CD14-positive monocyte (primary cell): ENCODE measurements around the gene ZNF804B. TPM values are rescaled to one million over a fixed set of nuclear protein-coding genes. Genes with fewer than 3 reads are reported as not detected.

ENCODE experiments used
- DNase-seq, 3 donors: peaks; one replicate each; pipeline ENCODE4 v3.0.0-alpha.2; 2011 to 2022
- H2AFZ ChIP-seq: 2 replicates; pipeline ENCODE4 v1.6.0; 2012; ENCODE audit warnings: mild to moderate bottlenecking, low read depth, low read length, inconsistent platforms; ENCODE audit not compliant: insufficient read depth, poor library complexity, severe bottlenecking
- H3K27ac ChIP-seq, 2 donors: 1 replicate in 1 of 2; 2 replicates in 1 of 2; pipeline ENCODE4 v1.5.1; 2012 to 2013; ENCODE audit warnings: low read length in 2 of 2, control low read depth in 1 of 2, inconsistent platforms in 1 of 2, low read depth in 1 of 2, mild to moderate bottlenecking in 1 of 2
- H3K27me3 ChIP-seq, 2 donors: one replicate each; pipeline versions ENCODE4 v1.6.0 to v1.6.1; 2011 to 2013; ENCODE audit warnings: low read length in 2 of 2; ENCODE audit not compliant: control insufficient read depth in 2 of 2, insufficient read depth in 2 of 2
- H3K36me3 ChIP-seq, 2 donors: replicated peaks in 1 of 2; 1 replicate in 1 of 2; 2 replicates in 1 of 2; pipeline versions ENCODE4 v1.5.1 to v1.6.1; 2012 to 2013; ENCODE audit warnings: low read length in 2 of 2, control low read depth in 1 of 2, inconsistent platforms in 1 of 2, mild to moderate bottlenecking in 1 of 2; ENCODE audit not compliant: insufficient read depth in 2 of 2, control insufficient read depth in 1 of 2
- H3K4me1 ChIP-seq, 2 donors: 1 replicate in 1 of 2; 2 replicates in 1 of 2; pipeline versions ENCODE4 v1.5.1 to v1.6.1; 2012 to 2013; ENCODE audit warnings: low read length in 2 of 2, control low read depth in 1 of 2, inconsistent platforms in 1 of 2, mild to moderate bottlenecking in 1 of 2, moderate library complexity in 1 of 2; ENCODE audit not compliant: insufficient read depth in 2 of 2, control insufficient read depth in 1 of 2
- H3K4me2 ChIP-seq: replicated peaks from 2 replicates; pipeline ENCODE3; 2012; ENCODE audit warnings: low read length, moderate library complexity, mild to moderate bottlenecking; ENCODE audit not compliant: poor library complexity, severe bottlenecking; ENCODE audit errors: extremely low read depth
- H3K4me3 ChIP-seq, 3 experiments: fragments of 200-600 bp in 1 of 3; sonication (generic) in 1 of 3; replicated peaks in 1 of 3; 1 replicate in 2 of 3; 2 replicates in 1 of 3; pipeline ENCODE4 v1.5.1; 2011 to 2013; ENCODE audit warnings: low read length in 3 of 3, mild to moderate bottlenecking in 3 of 3, control low read depth in 2 of 3, low read depth in 2 of 3, inconsistent platforms in 1 of 3, moderate library complexity in 1 of 3
- H3K79me2 ChIP-seq: 2 replicates; pipeline ENCODE4 v1.6.0; 2012; ENCODE audit warnings: mild to moderate bottlenecking, control low read depth, inconsistent platforms, low read length, moderate library complexity; ENCODE audit not compliant: insufficient read depth
- H3K9ac ChIP-seq: 2 replicates; pipeline ENCODE4 v1.6.0; 2017; ENCODE audit warnings: low read length, mild to moderate bottlenecking; ENCODE audit not compliant: insufficient read depth, poor library complexity, severe bottlenecking
- H3K9me3 ChIP-seq, 2 donors: replicated peaks in 1 of 2; 1 replicate in 1 of 2; 2 replicates in 1 of 2; pipeline versions ENCODE4 v1.5.1 to v1.6.1; 2012 to 2013; ENCODE audit warnings: low read length in 2 of 2, control low read depth in 1 of 2; ENCODE audit not compliant: control insufficient read depth in 1 of 2, insufficient read depth in 1 of 2
- H4K20me1 ChIP-seq: 2 replicates; pipeline ENCODE4 v1.6.0; 2012; ENCODE audit warnings: mild to moderate bottlenecking, low read length, control low read depth, moderate library complexity; ENCODE audit not compliant: insufficient read depth
- H3K27ac Mint-ChIP-seq, 7 donors: one replicate each; pipeline ENCODE4 v1.8.0; 2020; ENCODE audit warnings: mild to moderate bottlenecking in 7 of 7, mixed read lengths in 7 of 7, moderate library complexity in 6 of 7, inconsistent platforms in 2 of 7
- H3K27me3 Mint-ChIP-seq, 3 donors: one replicate each; pipeline ENCODE4 v1.8.0; 2021 to 2022; ENCODE audit warnings: low read depth in 3 of 3, mild to moderate bottlenecking in 3 of 3, mixed read lengths in 3 of 3, moderate library complexity in 3 of 3, inconsistent platforms in 1 of 3
- H3K36me3 Mint-ChIP-seq, 2 donors: one replicate each; pipeline ENCODE4 v1.8.0; 2020; ENCODE audit warnings: mixed read lengths in 2 of 2, inconsistent platforms in 1 of 2, mild to moderate bottlenecking in 1 of 2
- H3K4me1 Mint-ChIP-seq: one replicate; pipeline ENCODE4 v1.8.0; 2020; ENCODE audit warnings: mild to moderate bottlenecking, mixed read lengths
- H3K4me3 Mint-ChIP-seq, 2 donors: one replicate each; pipeline ENCODE4 v1.8.0; 2020; ENCODE audit warnings: mild to moderate bottlenecking in 2 of 2, mixed read lengths in 2 of 2, moderate library complexity in 1 of 2
- H3K9me3 Mint-ChIP-seq, 7 donors: one replicate each; pipeline ENCODE4 v1.8.0; 2020 to 2022; ENCODE audit warnings: mixed read lengths in 7 of 7, mild to moderate bottlenecking in 6 of 7, moderate library complexity in 6 of 7, inconsistent platforms in 2 of 7
- CTCF ChIP-seq: fragments of 200-600 bp; IDR thresholded peaks from one replicate; pipeline ENCODE4 v1.8.0; 2022; ENCODE audit warnings: antibody characterized with exemption, mild to moderate bottlenecking
- WGBS: methylation state at CpG from one replicate; pipeline ENCODE4 v1.1.5; 2013; ENCODE audit warnings: missing lambda C conversion rate; ENCODE audit not compliant: insufficient coverage; 5-methylcytosine and 5-hydroxymethylcytosine counted together
- intact Hi-C, 2 donors: fragments of 100-400 bp; cut with micrococcal nuclease; formaldehyde crosslinking; loops; one replicate each; pipeline versions ENCODE4 v1.15.0 to v1.15.1; 2023
- polyA plus RNA-seq, 3 donors: library from polyadenylated mRNA; depleted of rRNA in 1 of 3; unstranded in 2 of 3; stranded (reverse) in 1 of 3; fragments of 300-500 nt in 2 of 3; fragments of >200 nt in 1 of 3; fragmentation: Illumina TruSeq in 2 of 3; gene quantifications; 1 replicate in 2 of 3; 2 replicates in 1 of 3; pipeline ENCODE4 v1.2.3, GENCODE V29; 2012 to 2021

ZNF804B gene
- polyA plus RNA-seq, 3 donors, result not detected

DNA sequence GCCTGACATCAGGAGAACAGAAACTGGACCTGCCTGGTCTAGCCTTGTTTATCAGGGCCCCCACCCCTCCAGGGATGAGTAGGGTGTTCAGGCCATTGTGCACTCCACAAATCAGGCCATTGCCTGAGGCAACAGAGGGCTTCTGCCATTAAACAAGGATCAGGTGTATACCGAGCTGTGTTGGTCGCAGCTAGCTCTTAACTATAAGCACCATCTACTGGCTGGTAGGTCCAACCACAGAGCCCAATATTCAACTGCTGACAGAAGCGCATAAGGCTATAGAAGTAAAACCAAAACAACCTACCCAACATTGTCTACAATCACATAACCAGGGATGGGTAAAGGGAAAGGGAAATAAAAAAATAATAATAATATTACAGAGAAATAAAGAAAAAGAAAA, 487.7 kb downstream of the ZNF804B start:
- Mint-ChIP-seq H3K36me3 (no peaks in the 10 kb centered on the region), H3K4me1 (no peaks in the 10 kb centered on the region), H3K27ac (no peak overlapping the region), H3K4me3 (no peak overlapping the region), H3K27me3 (no peaks in the 10 kb centered on the region), H3K9me3 (peaks cover 0 to 8% (median 4%) of the 10 kb centered on the region in 7 donors)
- intact Hi-C loops, result no loop called here
- no peak for TF ChIP-seq CTCF
- Histone ChIP-seq H4K20me1 (no peaks in the 10 kb centered on the region), H3K79me2 (no peaks in the 10 kb centered on the region), H3K27me3 (no peaks in the 10 kb centered on the region), H3K36me3 (no peaks in the 10 kb centered on the region), H3K4me2 (no peak overlapping the region), H3K4me1 (no peaks in the 10 kb centered on the region), H3K9me3 (peaks cover 13 to 14% of the 10 kb centered on the region in 2 donors), H3K27ac (no peak overlapping the region), H3K4me3 (no peak overlapping the region), H3K9ac (no peak overlapping the region), H2AFZ (no peak overlapping the region)
- no CpG with 5 or more reads among the region's 3 CpGs for WGBS
- no peak for DNase-seq

- Histone ChIP-seq H3K27ac (no peak overlapping the region), H4K20me1 (no peaks in the 10 kb centered on the region), H3K4me1 (no peaks in the 10 kb centered on the region), H3K4me2 (no peak overlapping the region), H3K9ac (no peak overlapping the region), H3K79me2 (no peaks in the 10 kb centered on the region), H3K27me3 (no peaks in the 10 kb centered on the region), H3K9me3 (peaks cover 0 to 6% of the 10 kb centered on the region in 2 donors), H3K4me3 (no peak overlapping the region), H2AFZ (no peak overlapping the region), H3K36me3 (no peaks in the 10 kb centered on the region)
- Mint-ChIP-seq H3K27me3 (no peaks in the 10 kb centered on the region), H3K9me3 (peaks cover 0 to 8% (median 0%) of the 10 kb centered on the region in 7 donors), H3K4me3 (no peak overlapping the region), H3K4me1 (no peaks in the 10 kb centered on the region), H3K27ac (no peak overlapping the region), H3K36me3 (no peaks in the 10 kb centered on the region)
- intact Hi-C loops, result no loop called here
- DNase-seq, result no peak
- no peak for TF ChIP-seq CTCF
- WGBS, result no CpG with 5 or more reads among the region's 2 CpGs
Measured at GRCh38 chr7:89259085-89259484, 499.6 kb downstream of the ZNF804B start.
